ENCODE data around the gene MED16.
"Not testable (repeated sequence)": the region's sequence is repeated elsewhere in the genome, so short reads cannot be mapped to it uniquely, and the experiment has no call there.

MED16 gene

GRCh38 chr19:904545-904944, 11.6 kb upstream of the MED16 start:
- no peak for DNase-seq

DNA sequence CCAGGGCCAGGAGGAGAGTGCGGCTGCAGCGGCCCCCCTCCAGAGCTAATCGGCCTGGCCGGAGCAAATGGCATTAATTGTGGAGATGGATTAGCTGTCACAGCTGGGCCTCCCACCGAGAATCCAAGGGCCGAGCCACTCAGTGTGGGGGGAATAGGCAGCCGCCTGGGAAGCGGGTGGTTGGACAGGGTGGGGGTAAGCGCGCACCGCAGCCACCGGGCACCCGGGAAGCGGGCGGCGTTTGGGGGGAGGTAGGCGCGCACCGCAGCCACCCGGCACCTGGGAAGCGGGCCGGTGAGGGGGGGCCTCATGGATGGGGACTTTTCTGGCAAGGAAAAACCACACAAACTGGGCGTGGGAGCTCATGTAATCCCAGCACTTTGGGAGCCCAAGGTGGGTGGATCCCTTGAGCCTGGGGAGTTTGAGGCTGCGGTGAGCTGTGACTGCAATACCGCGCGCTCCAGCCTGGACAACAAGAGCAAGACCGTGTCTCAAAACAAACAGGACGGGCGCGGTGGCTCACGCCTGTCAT, 10.3 kb upstream of the MED16 start:
- no peak for DNase-seq

DNA sequence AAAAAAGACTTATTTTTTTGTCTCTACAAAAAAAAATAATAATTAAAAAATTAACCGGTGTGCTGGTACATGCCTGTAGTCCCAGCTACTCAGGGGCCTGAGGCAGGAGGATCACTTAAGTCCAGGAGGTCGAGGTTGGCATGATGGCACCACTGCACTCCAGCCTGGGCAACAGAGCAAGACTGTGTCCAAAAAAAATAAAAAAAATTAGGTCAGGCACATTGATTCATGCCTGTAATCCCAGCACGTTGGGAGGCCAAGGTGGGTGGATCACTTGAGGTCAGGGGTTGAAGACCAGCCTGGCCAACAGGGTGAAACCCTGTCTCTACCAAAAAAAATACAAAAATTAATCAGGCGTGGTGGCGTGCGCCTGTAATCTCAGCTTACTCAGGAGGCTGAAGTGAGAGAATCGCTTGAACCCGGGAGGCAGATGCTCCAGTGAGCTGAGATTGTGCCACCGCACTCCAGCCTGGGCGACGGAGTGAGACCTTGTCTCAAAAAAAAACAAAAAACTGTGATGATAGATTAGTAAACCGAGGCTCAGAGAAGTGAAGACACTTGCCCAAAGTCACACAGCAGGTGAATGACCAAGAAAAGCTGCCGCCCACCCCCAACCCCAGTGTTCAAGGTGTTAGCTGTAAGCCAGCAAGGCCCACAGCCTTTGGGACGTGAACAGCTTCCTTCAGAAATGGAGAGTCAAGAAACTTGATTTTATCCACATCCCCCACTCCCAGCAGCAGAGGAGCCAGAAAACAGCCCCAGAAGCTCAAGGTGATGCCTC, 9.6 kb upstream of the MED16 start:
- DNase-seq, result no peak

- no peak for DNase-seq
Observed at GRCh38 chr19:902093-902370, 9.0 kb upstream of the MED16 start.

- DNase-seq, result no peak
Observed at GRCh38 chr19:901216-902092, 8.5 kb upstream of the MED16 start.

GRCh38 chr19:900302-901111, 7.5 kb upstream of the MED16 start:
- DNase-seq, result no peak

- DNase-seq, result no peak
Observed at GRCh38 chr19:900043-900301, 7.0 kb upstream of the MED16 start.

DNA sequence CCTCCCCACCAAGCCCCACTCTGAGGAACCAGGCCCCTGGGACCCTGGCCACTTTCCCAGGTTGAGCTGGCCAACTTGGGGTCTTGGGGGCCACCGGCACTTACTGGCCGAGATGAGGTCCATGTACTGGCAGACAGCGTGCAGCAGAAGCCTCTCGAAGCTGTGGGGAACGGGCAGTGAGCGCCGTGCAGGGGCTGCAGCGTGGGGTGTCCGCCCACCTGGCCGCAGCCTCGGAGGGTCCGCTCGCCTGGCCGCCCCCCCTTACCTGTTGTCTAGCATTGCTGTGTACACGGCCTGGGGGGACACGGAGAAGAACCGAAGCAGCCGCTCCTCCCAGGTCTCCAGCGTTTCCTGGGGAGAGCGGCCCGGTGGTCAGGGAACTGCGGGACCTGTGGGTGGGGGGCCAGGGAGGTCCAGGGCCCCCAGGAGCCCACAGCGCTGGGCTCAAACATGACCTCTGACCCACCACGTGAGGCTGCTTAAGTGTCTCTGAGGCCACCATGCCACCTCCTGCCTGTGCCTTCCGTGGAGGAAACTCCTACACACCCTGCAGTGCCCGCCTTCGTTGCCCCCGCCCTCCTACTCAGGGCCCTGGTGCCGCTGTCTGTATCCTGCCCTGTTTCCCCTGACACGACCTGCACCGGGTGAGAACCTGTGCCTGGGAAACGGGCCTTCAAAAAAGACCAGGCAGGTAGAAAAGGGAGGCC, 6.5 kb upstream of the MED16 start:
- DNase-seq, result no peak

GRCh38 chr19:898663-899062, 5.7 kb upstream of the MED16 start:
- DNase-seq, result no peak

GRCh38 chr19:897442-898039, 4.6 kb upstream of the MED16 start:
- DNase-seq, result no peak

GRCh38 chr19:896999-897398, 4.0 kb upstream of the MED16 start:
- DNase-seq, result no peak

GRCh38 chr19:896434-896833, 3.4 kb upstream of the MED16 start:
- no peak for DNase-seq

DNA sequence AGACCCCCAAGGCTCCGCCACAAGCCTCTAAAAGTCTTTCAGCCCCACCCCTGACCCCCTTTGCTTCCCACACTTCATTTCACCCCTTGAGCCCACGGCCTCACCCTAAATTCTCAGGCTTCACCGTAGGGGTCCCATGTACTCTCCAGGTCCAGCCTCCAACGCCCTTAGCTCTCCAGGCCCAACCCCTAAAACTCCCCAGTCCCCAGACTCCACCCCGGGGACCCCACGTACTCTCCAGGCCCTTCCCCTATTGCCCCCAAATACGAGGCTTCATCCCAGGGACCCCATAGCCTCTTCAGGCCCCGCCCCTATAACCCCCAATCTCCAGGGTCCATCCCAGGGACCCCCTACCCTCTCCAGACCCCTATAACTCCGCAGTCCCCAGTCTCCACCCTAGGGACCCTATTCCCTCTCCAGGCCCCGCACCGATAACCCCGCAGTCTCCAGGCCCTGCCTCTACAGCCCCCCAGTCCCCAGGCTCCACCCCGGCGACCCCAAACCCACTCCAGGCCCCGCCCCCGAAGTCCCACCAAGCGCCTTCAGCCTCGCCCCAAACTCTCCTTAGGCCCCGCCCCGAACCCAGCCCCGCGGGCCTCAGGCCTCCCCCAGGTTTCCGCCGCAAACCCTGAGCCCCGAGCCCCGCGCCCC, 619 bp downstream of the MED16 start:
- no peak for DNase-seq

- DNase-seq, result not testable (repeated sequence)
Observed at GRCh38 chr19:891421-892200, 1.4 kb downstream of the MED16 start.

GRCh38 chr19:890831-891230, 2.2 kb downstream of the MED16 start:
- DNase-seq, result no peak

DNA sequence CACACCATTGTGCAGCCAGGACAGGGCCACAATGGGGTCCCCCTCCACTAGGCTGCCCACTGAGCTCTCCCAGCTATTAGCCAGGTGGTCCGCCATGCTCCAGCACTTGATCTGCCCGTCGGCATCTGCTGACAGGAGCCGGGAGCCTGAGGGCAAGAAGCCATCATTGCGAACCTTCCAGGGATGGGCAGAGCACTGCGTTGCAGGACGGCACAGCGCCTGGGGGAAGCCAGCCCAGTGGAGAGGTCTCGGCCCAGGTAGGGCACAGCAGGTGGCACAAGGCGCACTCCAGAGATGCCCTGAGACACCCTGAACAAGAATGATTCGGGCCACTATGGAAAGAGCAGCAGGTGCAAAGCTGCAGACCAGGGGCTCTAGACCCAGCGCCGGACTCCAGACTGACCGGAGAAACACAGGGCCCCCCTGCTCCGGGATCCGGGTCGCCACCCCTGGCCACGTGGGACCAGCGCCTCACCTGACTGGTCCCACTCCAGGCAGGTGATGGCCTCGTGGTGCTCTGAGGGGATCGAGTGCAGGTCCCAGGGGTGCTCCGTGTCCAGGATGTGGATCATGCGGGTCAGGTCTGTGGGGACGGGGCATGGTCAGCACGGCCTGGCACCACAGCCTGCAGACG, 3.2 kb downstream of the MED16 start:
- DNase-seq, result no peak

DNA sequence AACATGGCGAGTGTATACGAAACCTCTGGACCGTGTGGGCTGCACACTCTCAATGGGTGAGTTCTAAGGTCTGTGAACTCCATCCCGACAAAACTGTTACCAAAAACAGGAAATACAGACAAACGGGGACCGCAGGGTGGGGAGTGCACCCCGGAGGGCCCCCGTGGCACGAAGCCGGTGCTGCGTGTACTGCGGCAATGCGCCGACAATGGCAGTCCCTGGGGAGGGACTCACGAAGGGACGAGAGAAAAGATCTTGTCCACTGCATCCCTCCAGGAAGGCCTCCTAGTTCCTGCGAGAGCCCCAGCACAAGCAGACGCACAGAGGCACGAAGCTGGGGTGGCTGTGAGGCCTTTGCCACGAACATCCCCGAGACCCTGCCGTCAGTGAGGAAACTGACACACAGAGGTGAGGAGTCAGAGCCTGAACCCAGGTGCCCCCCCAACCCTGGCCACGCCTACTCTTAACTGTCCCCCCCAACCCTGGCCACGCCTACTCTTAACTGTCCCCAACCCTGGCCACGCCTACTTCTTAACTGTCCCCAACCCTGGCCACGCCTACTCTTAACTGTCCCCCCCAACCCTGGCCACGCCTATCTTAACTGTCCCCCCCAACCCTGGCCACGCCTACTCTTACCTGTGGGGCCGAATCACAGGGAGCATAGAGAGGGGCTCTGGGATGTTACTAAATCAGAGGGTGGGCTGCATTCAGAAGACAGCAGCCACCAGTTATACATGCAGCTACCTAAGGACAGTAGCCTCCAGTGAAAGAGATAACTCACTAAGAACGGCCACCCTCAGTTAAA, 4.2 kb downstream of the MED16 start:
- DNase-seq, result no peak

DNA sequence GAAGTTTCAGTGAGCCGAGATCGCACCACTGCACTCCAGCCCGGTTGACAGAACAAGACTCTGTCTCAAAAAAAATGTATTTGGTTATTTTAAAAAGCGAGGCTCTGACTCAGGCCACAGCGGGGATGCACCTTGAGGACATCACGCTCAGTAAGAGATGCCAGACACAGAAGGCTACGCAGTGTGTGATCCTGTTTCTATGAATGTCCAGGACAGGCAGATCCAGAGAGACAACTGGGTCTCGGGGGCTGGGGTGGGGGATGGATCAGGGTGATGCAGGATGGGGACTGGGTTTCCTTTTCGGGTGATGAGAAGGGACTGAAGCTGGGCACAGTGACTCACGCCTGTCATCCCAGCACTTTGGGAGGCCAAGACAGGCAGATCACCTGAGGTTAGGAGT, 5.4 kb downstream of the MED16 start:
- no peak for DNase-seq

DNA sequence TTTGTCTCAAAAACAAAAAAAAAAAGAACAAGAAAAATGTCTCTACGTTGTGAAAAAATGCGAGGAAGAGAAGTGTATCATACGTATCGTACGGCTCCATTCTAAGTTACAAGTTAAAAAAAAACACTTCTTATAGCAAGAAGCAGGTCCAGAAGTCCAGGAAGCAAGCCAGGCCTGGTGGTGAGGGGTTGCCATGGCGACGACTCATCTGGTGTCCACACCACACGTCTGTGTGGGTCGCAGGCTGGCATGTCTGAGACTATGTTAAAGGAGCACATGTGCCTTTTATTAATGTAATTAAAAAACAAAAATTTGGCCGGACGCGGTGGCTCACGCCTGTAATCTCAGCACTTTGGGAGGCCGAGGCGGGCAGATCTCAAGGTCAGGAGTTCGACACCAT, 5.9 kb downstream of the MED16 start:
- no peak for DNase-seq

All from NCI-H1436 treated with DMSO at 0.1 percent for 48 hours (cell line).